ENCODE results near the gene C2orf15. TPM values are rescaled to one million over a fixed set of nuclear protein-coding genes. Genes with fewer than 3 reads are reported as not detected.

The C2orf15 gene
- total and polyA plus RNA-seq, 10 of the 15 experiments (the other 5 are each of a cell fraction or from before 2014, with no cell fraction given) = 1.4 to 3.4 (median 2.4) TPM

GRCh38 chr2:99140860-99141109 is 722 bp upstream of the C2orf15 start:
- ATAC-seq (peak; percentile 63), FAIRE-seq (no peak), DNase-seq (ENCODE audit: low read depth, low spot score) (no peak)
- Histone ChIP-seq H3K4me3 (peak overlapping the region; percentile 77), H4K20me1 (ENCODE audit: control insufficient read depth, insufficient read depth) (no peaks in the 10 kb centered on the region), H3K9me3 (replicated peaks; ENCODE audit: control insufficient read depth, insufficient read depth, low read length) (no peaks in the 10 kb centered on the region), H3K27ac (ENCODE audit: control insufficient read depth, insufficient read depth) (peak overlapping the region; percentile 55), H3K79me2 (ENCODE audit: control insufficient read depth, insufficient read depth, low read length) (no peaks in the 10 kb centered on the region), H3K36me3 (ENCODE audit: control insufficient read depth in 2 of 2, insufficient read depth in 2 of 2, low read length in 1 of 2) (no peaks in the 10 kb centered on the region), H2AFZ (ENCODE audit: control insufficient read depth, low read depth, low read length) (peak overlapping the region; percentile 94), H3K4me1 (ENCODE audit: control insufficient read depth, insufficient read depth, low read length) (peaks cover 10% of the 10 kb centered on the region), H3K4me2 (ENCODE audit: control insufficient read depth, insufficient read depth) (peak overlapping the region; percentile 94), H3K9ac (ENCODE audit: control insufficient read depth, insufficient read depth, low read length) (peak overlapping the region; percentile 74), H3K27me3 (replicated peaks in 1 of 2; ENCODE audit: control insufficient read depth in 2 of 2, insufficient read depth in 2 of 2, low read length in 1 of 2) (no peaks in the 10 kb centered on the region)
- intact Hi-C loops (cut with micrococcal nuclease; ENCODE audit: unreplicated experiment) = loop anchor here (5.0 kb wide), 1 partner anchor 42 kb away; the partner anchor contains the start of genes MITD1 and MRPL30
- in situ Hi-C loops (cut with MboI) = no loop called here
- ChIA-PET SMC1A (ENCODE audit: uncharacterized antibody, unreplicated experiment) (interaction anchor here (0.9 to 2.5 kb wide), 6 partner anchors 13 to 206 kb away, joined by 3 to 11 read pairs (median 6); partner anchors contain the start of genes LIPT1 and TSGA10), POLR2A (interaction anchor here (0.5 to 3.2 kb wide), 8 partner anchors 12 to 197 kb away, joined by 3 to 26 read pairs (median 6); partner anchors contain the start of genes EIF5B, LIPT1, TSGA10 and TXNDC9), RAD21 (ENCODE audit: unreplicated experiment) (interaction anchor here (1.0 to 2.4 kb wide), 5 partner anchors 13 to 196 kb away, joined by 4 to 13 read pairs (median 6); partner anchors contain the start of genes EIF5B, LIPT1, MITD1 and MRPL30), CTCF (interaction anchor here (0.7 to 2.5 kb wide), 8 partner anchors 11 to 196 kb away, joined by 3 to 11 read pairs (median 4); partner anchors contain the start of genes EIF5B, LIPT1, TSGA10 and TXNDC9)
- BruUV-seq (replicated peaks) = no TSS peak
- under 1% methylated on average over 21 of the region's 21 CpGs for WGBS (ENCODE audit: insufficient coverage, insufficient replicate concordance, low lambda C conversion rate, missing lambda C conversion rate)
- TF ChIP-seq MEF2B (IDR thresholded peaks at IDR 0.05; ENCODE audit: partially characterized antibody, poor library complexity, severe bottlenecking) = no peak
- no peak for TF ChIP-seq ASH2L (IDR thresholded peaks at IDR 0.05; ENCODE audit: borderline replicate concordance, low read depth)
- TF ChIP-seq ESRRA (IDR thresholded peaks at IDR 0.05; ENCODE audit: low read length) = no peak
- TF ChIP-seq TBL1XR1 (IDR thresholded peaks at IDR 0.05; ENCODE audit: low read depth, low read length) = 0 out of 2 replicates have a peak, but pooled peaks have one; percentile 17
- no peak for TF ChIP-seq MYC (IDR thresholded peaks at IDR 0.05; ENCODE audit: insufficient read depth, insufficient read length, insufficient replicate concordance, low read length, severe bottlenecking)
- no peak for TF ChIP-seq IRF5 (IDR thresholded peaks at IDR 0.05; ENCODE audit: borderline replicate concordance)
- peak; percentile 26; the same call in 1 of the 2 replicates for TF ChIP-seq BACH1 (IDR thresholded peaks at IDR 0.05; ENCODE audit: borderline replicate concordance)
- TF ChIP-seq CBX5 (IDR thresholded peaks at IDR 0.05; ENCODE audit: low read depth) = no peak
- TF ChIP-seq DPF2 (IDR thresholded peaks at IDR 0.05) = 0 out of 2 replicates have a peak, but pooled peaks have one; percentile 15
- peak; percentile 30; the same call in 1 of the 2 replicates for TF ChIP-seq IKZF1 (conservative IDR thresholded peaks at IDR 0.05)
- TF ChIP-seq E2F4 (IDR thresholded peaks at IDR 0.05; ENCODE audit: low read depth, low read length) = no peak
- TF ChIP-seq POLR2AphosphoS5 (IDR thresholded peaks at IDR 0.05; ENCODE audit: low read length) = peak; percentile 77; the same call in 1 of the 2 replicates
- 0 out of 2 replicates have a peak, but pooled peaks have one; percentile 19 for TF ChIP-seq GATAD2B (conservative IDR thresholded peaks at IDR 0.05; ENCODE audit: low read depth)
- TF ChIP-seq RAD51 (IDR thresholded peaks at IDR 0.05) = no peak
- peak; percentile 59; the same call in 1 of the 2 replicates for TF ChIP-seq TCF3 (IDR thresholded peaks at IDR 0.05; ENCODE audit: borderline replicate concordance, insufficient read depth, low read depth, low read length)
- TF ChIP-seq IKZF2 (IDR thresholded peaks at IDR 0.05) = peak in 1 of 2 experiments; percentile 35; a peak in 1 of 4 replicates
- TF ChIP-seq LARP7 (IDR thresholded peaks at IDR 0.05) = no peak; the same call in 1 of the 2 replicates
- TF ChIP-seq MTA2 (IDR thresholded peaks at IDR 0.05; ENCODE audit: low read depth) = no peak
- no peak for TF ChIP-seq NFYA (IDR thresholded peaks at IDR 0.05; ENCODE audit: borderline replicate concordance, low read depth, low read length)
